GM19324 (cell line): ENCODE measurements around the gene MAFG.

Source experiments
- ATAC-seq: cut with Tn5 transposase; IDR thresholded peaks from one replicate; pipeline ENCODE4 v1.9.1; 2021; ENCODE audit warnings: mild to moderate bottlenecking, moderate library complexity; ENCODE audit not compliant: unreplicated experiment, low FRiP score

MAFG gene

DNA sequence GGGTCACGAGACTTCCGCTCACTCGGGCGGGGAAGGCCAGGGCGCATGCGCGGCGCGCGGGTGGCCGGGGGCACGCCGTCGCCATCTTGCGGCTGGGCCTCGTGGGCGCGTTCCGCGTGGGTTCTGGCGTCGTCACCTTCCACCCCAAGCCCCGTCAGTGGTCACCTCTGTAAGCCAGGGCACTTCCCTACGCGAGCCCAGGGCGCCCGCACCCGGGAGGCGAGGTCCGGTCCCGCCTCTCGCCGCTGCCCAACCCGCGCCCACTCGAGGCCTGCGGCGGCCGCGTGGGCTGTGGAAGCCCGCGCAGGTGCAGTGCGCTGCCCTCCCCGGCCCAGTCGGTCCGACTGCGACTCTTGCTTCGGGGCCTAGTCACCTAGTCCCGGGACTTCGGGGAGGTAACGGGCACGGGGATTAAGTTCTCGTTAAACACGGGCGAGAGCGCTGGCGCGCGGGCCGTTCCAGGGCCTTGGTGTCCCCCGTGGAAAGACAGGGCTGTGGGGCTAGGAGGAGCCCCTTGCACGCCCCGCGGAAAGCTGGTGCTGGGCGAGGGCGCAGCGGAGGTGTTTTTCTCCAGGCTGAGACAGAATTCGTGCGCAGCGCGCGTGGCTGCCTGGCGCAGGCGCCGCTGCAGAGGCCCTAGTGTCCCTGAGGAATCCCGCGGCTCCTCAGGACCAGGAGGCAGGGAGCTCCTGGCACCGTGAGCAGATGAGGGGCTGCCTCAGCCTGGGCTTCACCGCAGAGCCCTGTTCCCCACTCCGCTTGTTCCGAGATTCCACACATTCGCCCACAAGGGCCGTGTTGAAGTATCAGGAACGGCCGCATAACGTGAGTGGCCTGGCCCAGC is 55.9 kb downstream of the MAFG start:
- ATAC-seq, result peak; percentile 69

DNA sequence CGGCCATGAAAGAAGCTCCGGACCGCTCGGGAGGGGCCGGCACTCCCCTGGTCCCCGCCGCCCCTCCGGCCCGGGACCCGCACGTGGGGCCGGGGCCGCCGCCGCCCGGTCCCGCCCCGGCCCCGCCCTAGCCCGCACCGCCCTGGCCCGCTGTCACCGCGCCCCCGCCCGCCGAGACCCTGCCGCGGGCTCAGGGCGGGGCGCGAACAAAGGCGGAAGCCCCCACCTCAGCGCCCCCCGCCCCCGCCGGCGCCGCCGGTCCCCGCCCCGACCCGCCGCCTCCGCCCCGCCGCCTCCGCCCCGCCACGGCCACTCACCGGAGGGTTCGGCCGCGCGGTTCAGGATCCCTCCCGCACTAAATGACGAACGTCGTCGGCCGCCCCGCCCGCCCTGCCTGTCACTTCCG is 56.6 kb downstream of the MAFG start, which contains the start of gene ARHGDIA:
Gene ARHGDIA, minus strand, starts transcription at position 357 of the 406 bp plus-strand sequence. CDS start 1,407 bp downstream, outside the sequence.
- ATAC-seq, result peak; percentile 28

GRCh38 chr17:81870131-81870980 is 57.2 kb downstream of the MAFG start:
- ATAC-seq, result peak; percentile 11

GRCh38 chr17:81869221-81870130 is 58.1 kb downstream of the MAFG start:
- no peak for ATAC-seq

DNA sequence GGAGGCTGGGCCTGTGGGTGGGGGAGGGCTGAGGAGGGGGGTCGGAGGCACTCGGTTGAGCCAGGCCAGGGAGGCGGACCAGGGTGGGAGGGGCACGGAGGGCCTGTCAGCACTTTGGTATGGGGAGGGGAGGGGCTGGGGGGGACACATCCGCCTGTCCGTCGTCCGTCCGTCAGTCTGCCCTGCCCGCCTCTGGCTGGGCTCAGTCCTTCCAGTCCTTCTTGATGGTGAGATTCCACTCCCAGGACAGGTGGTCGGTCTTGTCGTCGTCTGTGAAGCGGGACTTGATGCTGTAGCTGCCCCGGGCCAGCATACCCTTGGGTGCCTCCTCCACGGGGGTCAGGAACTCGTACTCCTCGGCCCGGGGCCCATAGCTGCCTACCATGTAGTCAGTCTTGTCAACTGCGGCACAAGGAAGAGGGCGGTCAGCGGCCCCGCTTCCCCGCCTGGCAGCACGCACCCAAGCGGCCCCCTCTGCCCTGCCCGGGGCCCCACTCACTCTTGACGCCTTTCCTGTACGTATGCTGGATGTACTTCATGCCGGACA is 58.8 kb downstream of the MAFG start:
- no peak for ATAC-seq
